HG02623 (cell line): ENCODE measurements around the gene FARP2.
"Not testable (repeated sequence)": the region's sequence is repeated elsewhere in the genome, so short reads cannot be mapped to it uniquely, and the experiment has no call there.

Experiments
- ATAC-seq: cut with Tn5 transposase; IDR thresholded peaks from one replicate; pipeline ENCODE4 v1.9.1; 2021; ENCODE audit warnings: moderate library complexity; ENCODE audit not compliant: unreplicated experiment

Gene FARP2

DNA sequence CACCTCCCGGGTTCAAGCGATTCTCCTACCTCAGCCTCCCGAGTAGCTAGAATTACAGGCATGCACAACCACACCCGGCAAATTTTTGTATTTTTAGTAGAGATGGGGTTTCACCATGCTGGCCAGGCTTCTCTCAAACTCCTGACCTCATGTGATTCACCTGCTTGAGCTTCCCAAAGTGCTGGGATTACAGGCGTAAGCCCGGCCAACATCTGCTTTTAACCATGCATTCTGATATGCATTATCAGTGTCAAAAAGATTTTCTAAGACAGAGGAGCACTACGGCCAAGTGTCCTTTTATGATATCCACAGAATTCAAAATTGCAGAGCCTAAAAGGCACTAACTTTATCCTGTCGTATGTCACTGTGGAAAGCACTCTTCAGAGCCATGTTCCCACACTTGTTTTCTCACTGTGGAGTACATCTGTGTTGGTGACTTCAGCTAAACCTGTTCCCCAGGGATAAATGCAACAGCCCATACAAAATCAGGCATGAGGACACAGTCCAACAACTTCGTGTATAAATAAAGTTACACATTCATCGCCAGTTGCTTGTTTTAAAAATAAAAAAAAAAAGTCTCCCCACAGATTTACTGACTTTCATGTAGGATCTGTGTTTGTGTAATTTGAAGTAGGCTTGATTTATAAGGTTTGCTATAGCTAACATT is 95.9 kb downstream of the FARP2 start:
- ATAC-seq: no peak

DNA sequence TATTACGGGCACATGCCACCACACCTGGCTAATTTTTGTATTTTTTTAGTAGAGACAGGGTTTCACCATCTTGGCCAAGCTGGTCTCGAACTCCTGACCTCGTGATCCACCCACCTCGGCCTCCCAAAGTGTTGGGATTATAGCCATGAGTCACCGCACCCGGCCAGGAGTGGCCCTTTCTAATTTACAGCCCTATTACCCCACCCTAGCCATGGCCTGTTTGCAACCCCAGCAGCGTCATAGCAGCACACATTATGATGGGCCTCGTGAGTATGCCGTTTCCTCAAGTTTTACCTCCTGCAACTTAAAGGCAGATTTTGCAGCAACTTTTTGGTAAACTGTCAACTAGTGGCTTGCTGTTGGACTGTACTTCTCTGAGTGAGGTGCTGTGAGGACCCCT is 97.8 kb downstream of the FARP2 start:
- ATAC-seq: not testable (repeated sequence)

DNA sequence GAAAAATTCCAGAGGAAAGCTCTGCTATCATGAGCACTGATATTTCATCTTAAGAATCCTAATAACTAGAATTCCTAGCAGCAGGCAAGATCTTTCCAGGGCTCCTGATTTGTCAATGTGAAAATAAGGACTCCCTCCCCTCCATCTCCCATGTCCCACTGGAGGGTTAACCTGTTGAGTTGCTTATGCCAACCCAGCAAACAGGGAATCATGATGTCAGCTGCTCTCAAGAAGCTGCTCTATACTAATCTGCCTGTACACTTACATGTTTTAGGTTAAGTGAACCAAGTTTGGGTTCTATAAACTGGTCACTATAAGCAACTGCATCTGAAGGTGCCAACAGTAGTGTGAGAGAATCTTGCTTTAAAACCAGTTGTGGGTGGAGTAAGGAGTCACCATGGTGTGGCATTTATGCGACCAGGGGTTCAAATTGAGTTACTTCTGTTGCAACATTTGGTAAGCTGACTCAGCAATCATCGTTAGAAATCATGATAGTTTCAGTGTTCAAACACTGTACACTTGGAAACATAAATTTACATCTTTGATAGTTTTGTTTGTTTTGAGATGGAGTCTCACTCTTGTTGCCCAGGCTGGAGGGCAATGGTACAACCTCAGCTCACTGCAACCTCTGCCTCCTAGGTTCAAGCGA is 98.9 kb downstream of the FARP2 start:
- no peak for ATAC-seq

DNA sequence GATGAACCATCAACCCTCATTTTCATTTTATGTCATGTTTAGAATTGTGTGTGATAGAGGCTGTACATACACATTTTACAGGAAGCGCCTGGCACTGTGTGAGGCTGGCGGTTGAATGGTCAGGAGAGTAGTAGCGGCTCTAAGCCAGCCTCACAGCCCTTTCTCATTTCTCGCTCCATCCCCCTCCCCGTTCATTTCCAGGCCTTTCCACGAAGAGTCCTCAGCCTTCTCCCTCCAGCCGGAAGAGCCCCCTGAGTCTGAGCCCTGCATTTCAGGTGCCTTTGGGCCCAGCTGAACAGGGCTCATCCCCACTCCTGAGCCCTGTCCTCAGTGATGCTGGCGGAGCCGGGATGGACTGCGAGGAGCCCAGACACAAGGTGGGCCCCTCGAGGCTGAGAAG is 100.5 kb downstream of the FARP2 start:
- ATAC-seq: no peak

DNA sequence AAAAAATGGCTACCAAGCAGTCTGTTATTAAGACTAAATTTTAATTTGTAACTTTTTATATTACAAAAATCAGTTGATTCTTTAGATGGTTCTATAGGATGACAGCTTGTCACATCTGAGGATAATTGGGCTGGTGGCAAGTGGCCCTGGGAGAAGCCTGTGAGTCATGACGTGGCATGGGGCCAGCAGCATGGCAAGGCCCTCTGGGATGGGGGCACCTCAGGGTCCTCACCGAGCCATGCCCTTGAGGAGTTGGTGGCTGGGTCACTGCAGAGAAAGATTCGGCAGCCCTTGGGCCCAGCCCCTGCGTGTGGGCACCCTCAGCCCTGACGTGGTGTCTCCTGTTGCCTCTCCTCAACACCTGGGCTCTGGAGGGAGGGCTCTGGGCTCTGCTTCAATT is 102.6 kb downstream of the FARP2 start:
- no peak for ATAC-seq

DNA sequence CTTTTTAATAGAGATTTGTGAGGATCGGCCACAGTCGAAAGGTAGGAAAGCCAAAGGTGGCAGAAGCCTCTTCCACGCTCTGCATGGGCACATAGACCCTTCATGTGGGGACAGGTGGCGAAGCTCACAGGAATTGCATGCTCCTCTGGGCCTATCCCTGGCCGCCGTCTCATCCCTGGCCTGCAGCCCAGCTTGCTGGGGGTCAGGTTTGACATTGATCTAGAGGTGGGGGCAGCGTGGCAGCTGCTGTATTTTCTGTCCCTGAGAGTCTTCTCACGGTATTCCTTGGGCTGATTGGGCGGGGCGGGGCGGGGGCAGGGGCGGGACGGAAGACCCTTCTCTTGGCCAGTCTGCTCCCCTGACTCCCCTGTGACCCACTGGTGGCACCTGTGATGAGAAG is 103.4 kb downstream of the FARP2 start:
- ATAC-seq: no peak

DNA sequence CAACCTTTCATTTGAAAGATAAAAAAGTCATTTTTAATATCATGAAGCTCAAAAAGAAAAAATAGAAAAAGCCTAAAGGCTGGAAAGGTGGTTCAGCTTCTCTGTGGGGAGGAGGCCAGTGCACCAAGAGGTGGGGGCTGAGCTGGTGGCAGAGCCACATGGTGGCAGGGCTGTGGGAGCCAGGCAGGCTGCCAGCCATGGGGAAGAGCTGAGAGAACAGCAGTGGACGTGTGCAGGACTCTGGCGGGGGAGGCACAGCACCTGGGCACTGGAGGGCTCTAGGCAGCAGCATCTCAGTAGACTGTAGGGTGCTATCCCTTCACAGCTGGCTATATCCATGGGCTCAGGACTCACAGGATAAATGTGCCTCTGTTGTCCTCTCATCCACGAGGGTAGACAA is 104.5 kb downstream of the FARP2 start:
- no peak for ATAC-seq

DNA sequence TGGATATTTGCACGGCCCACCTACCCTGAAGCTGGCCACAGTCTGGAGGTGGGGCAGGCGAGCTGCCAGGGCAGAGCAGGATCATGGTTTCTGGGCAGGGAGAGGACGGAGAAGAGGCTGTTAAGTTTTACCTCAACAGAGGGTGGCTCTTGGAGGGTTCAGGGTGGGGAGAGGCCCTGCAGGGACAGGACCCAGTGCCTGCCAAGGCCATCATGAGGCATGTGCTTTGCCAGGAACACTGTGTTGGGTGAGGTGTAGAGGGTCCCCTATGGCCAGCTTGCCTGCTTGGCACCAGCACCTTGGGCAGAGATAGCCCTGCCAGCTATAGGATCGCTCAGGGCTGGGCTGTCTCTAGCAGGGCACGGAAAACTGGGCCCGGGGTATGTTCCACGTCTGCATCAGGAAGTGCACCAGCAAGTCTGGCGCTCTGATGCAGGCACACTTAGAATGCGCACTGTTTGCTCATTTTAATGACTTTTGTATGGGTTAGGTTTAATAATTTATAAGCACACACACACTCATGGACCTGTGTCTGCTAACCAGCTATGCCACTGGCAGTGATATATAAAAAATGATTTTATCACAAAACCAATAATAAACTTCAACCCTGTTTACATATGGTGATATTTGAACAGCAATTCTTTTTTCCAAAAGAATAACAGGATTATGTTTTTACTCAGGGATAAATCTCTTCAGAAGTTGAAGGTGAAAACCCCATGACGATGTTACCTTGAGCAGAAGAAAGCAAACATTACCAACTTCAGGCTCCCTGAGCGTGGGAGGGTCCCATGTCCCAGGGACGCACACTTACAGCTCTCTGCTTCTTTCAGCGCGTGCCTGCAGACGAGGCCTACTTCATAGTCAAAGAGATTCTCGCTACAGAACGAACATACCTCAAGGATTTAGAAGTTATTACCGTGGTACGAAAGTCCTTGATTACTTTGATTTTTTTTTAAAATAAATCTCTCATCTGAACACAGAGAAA is 105.9 kb downstream of the FARP2 start:
- no peak for ATAC-seq

DNA sequence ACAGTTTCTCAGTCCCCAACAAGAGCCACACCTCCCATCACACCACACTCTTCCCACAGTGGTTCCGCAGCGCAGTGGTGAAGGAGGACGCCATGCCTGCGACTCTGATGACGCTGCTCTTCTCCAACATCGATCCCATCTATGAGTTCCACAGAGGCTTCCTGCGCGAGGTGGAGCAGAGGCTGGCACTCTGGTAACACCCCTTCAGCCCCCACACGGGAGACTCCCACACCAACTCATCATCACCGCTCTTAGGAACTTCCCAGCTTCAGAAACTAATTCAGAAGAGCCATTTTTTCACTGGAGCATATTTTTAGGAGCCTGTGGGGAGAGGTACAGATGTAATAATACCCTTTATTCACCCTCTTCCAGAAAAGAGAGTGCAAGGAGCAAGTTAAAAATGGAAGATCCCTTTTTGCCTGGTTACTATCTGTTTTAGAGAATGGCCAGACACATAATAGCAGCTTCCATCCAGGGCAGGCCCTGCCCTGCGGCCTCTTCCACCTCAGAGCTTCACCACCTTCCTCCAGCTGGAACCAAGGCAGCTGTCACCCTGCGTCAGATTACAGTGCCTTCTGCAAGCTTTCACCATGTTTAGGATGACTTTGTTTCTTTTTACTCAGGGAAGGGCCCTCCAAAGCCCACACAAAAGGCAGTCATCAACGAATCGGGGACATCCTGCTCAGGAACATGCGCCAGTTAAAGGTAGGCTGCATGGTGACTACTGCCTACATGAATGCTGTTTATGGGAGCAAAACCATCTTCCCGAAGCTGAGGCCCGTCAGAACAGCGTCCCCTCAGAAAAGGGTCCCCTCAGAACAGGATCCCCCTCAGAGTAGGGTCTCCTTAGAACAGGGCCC is 107.4 kb downstream of the FARP2 start:
- no peak for ATAC-seq

DNA sequence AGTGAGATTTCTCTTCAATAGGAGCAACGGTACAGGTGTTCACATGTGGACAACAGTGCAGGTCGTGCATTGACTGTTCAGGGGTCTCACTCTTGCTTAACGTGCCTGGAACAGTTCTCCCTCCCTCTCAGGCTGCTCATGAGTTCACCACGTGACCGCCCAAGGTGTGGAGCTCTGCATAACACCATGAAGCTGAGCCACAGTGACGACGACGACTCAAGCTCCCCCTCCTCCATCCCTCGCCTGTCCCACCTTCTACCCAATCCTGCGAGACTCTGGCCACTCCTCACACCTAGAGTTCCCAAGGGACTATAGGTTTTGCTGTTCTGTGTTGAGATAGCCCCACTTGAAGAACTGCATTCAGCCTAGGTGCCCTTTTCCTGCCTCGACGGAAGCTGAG is 109.5 kb downstream of the FARP2 start:
- no peak for ATAC-seq

DNA sequence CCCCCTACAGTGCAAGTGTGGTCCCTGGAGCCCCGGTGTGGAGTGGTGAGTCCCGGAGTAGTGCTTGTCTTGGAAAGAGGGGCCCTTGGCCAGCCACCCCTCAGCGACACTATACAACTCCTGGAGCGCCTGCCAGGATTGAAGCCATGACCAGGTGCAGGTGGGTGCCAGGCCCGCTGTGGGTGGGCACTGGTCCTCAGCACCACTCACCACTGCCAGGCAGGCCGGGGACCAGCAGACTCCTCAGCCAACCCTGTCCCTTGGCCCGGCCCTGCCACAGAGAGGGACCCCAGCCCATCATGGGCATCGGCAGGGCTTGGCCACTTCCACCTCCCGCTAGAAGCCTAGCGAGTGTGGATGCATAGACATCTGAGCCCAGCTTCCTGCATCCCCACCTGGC is 110.1 kb downstream of the FARP2 start:
- ATAC-seq: no peak

DNA sequence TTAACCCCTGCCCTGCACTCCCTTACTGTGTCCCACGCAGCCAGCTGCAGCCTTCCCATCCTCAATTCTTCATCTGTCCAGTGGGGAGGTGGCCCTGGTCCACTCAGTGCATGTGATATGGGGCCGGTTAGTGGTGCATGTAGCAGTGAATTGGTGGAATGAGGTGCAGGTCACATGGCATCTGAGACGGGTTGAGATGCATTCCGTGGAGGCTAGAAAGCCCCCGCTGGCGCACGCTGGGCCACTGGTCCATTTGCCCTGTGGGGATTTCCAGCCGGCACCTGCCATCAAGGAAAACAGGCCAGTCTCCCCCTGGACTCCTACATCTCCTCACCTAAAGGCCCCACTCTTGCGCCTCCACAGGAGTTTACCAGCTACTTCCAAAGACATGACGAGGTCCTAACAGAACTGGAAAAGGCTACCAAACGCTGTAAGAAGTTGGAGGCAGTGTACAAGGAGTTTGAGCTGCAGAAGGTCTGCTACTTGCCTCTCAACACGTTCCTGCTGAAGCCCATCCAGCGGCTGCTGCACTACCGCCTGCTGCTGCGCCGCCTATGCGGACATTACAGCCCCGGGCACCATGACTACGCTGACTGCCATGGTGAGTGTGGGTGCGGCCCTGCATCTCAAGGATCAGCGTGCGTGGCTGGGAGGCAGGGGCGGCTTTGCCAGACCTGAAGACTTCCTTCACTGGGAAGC is 111.8 kb downstream of the FARP2 start:
- no peak for ATAC-seq

DNA sequence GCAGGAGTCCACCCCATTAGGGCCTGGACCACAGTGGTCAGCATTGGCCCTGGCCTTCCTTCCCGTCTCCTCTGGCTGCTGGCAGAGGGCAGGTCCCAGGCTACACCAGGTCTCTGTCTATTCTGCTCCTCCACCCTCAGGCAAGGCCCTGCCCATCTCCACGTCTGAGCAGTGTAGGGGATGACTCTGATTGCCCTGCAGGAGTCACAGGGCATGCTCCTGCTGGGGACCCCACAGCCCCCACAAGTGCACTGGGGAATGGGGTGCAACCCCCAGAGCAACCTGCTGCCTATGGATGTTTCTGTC is 112.3 kb downstream of the FARP2 start:
- ATAC-seq: no peak

DNA sequence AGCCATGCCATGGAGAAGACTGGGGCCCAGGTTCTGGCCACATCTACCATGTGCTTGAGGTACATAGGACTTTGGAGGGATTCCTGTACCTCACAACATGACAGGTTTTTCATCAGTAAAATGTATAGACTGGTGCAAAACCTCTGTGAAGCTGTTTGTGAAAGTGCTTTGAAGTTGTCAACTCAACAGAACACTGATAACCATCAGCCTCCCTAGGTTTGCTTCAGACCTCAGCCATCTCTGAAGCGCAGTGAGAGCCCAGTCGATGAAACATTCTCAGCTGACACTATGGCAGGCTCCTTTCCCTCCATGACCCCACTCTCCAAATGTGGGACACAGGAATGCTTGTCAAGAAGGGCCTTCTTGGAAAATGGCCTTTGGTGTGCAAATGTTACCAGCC is 113.7 kb downstream of the FARP2 start:
- ATAC-seq: no peak

DNA sequence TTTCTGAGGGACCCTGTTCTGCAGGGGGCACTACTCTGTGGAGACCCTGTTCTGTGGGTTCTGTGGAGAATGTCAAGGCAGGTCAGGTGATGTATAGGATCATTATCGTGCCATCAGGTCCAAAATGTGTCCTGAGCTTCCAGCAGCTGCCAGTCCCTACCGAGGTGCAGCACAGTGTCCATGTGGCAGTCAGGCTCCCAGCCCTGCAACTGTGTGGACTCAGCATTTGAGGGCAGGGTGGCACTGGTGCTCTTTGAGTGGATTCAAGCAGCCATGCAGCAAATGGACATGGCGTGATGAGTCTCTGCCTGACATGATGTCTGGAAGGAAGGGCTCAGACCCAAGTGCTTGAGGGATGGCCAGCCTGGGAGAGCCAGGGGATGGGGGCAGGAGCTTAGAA is 117.3 kb downstream of the FARP2 start:
- no peak for ATAC-seq

DNA sequence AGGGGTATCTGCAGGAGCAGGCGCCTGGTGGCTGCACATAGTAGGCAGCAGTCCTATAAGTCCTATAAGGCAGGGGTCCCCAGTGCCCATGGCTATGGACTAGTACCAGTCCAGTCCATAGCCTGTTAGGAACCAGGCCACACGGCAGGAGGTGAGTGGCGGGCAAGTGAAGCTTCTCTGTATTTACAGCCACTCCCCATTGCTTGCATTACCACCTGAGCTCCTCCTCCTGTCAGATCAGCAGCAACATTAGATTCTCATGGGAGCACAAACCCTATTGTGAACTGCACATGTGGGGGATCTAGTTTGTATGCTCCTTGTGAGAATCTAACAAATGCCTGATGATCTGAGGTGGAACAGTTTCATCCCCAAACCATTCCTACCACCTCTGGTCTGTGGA is 119.2 kb downstream of the FARP2 start:
- no peak for ATAC-seq

DNA sequence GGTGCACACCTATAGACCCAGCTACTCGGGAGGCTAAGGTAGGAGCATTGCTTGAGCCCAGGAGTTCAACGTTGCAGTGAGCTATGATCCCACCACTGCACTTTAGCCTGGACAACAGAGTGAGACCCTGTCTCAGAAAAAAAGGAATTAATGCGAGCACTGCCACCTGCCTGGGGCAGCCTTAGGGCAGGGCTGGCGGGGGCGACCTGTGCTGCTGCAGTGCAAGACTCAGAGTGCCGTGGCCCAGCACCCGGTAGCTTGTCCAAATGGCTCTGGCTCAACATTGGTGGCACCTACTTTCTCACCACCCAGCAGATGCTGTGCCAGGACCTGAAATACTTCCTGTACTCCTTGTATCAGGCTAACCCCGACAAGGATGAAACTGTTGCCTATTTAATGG is 122.1 kb downstream of the FARP2 start:
- no peak for ATAC-seq

DNA sequence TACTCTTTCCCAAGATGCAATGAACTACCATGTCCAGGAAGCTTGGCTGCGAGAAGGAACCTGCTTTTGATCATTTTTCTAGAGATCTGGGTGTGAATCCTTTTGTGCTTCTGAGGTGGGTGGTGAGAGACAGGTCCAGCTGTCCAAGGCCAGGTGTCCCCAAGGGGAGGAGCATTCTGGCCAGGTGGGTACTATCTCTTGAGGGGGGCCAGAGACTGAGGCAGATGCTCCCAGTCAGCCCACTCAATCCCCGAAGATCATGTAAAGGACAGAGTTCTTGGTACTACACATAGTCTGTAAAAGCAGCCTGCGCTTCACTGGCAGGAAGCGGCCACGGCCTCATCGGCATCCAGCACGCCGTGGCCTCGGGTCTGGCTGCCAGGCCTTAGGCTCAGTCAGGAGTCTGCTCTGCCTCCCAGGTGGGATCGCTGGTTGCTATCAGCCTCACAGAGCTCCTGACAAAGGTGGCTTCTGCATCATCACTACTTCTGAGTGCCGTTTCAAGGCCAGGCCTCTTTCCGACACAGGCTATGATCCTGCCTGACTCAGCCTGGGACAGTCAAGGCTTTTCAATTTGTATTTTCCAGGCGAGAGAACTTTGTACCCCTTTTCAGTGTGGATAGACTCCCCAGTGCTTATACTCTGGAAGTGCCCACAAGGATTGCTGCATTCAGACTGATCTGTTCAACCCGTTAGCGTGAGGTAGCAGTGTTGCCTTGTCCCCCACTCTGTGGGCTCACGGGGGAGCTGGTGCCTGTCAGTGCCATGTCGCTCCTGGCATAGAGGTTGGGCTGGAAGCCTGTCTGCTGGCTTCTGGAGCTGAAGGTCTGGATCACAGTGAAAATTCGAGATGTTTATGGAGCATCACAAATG is 123.2 kb downstream of the FARP2 start:
- ATAC-seq: no peak

DNA sequence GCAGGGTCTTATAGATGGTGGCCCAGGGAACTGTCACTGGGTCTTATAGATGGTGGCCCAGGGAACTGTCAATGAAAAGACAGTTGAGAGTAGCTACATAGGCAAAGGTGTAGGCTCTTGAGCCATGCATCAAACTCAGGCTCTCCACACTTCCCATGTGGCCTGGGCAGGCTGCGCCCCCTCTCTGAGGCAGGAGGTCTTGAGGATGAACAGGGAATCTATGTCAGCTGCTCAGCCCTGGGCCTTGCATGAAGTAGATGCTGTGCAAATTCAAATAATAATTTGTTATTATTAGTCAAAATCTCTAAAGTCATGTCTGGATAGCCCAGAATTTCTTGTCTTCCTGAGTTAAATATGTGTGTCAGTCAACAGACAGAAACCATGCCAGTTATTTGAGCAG is 125.6 kb downstream of the FARP2 start:
- ATAC-seq: no peak
